NCI-H2227 (cell line): Measurements from ENCODE around the gene NUDT5.
"Not testable (repeated sequence)": the region's sequence is repeated elsewhere in the genome, so short reads cannot be mapped to it uniquely, and the experiment has no call there.

Source experiments
- DNase-seq: peaks from one replicate; lab custom pipeline; 2025; ENCODE audit not compliant: unreplicated experiment; lab: John Stamatoyannopoulos, UW

Gene NUDT5

DNA sequence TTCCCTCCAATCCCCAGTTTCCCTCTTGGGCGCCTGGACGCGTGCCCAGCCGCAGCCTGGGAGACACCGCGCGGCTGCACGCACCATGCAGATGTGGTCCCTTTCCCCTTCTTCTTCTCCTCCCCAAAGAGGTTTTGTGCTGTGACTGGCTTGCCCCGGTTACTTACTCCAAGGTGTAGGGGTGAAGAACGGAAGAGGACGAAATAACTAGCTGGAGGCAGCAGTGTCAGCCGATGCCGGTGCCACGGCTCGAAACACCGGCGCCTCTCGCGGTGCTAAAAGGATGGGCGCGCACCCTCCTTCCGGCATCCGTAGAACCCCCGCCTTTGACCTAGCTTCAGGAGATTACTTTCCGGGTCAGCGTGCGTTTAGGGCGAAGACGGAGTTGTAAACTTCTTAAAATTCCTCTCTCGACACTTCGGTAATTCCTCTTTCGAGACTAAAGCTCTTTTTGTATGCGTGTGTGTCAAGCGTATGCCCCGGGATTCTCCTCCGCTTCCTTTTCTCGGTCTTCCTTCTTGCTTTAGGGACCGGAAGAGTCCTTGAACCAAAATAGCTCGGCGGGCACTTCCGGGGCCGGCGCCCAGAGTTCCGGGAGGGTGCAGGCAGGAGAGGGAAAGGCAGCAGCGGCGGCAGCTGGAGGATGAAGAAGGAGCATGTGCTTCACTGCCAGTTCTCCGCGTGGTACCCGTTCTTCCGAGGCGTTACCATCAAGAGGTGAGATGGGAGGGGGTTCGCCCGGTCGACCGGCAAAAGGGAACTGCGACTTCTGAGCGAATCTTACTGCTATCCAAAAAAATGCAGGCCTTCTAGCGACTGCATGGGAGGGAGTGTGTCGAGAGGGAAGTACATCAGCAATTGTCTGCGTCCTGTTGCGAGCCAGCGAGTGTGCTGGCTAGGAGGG, at the start of gene NUDT5, which contains the start of gene CDC123:
Gene NUDT5, minus strand, starts transcription at position 289 of the 904 bp plus-strand sequence. CDS start 9,600 bp downstream, outside the sequence.
Gene CDC123, plus strand, starts transcription at position 586 of the 904 bp plus-strand sequence. Its CDS starts 58 bp downstream, at position 644.
- DNase-seq: peak; percentile 87

DNA sequence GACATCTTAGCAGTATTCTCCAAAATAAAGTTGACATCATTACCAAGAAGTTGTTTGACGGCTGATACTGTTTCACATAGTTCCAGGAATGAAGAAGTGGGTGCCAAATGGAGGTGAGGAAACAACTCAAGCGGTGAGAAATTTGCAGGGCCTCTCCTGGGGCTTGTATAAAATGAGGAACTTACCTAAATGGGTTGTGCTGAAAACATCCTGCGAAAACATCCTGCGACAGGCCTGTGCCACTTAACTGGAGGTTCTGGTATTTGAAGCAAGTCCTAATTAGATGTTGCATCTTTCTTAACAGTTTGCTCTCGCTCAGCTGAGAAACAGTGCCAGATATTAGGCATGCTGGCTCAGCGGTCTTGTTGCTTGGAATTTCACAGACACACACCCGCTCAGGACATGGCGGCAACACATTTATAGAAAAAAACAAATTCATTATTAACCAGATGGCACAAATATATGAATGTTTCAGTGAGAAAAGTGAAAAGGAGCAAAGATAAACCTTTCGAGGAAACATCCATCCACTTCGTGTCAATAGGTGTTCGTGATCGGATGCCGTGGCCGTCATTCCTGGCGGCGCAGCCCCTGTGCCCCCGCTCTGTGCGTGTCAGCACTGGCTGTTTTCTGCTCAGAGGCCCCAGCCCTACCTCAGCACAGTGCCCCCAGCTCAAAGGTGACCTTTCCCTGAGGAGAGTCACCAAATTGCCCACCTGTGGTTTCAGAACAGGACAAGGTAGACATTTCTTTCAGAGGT, 48.4 kb upstream of the NUDT5 start:
- no peak for DNase-seq

DNA sequence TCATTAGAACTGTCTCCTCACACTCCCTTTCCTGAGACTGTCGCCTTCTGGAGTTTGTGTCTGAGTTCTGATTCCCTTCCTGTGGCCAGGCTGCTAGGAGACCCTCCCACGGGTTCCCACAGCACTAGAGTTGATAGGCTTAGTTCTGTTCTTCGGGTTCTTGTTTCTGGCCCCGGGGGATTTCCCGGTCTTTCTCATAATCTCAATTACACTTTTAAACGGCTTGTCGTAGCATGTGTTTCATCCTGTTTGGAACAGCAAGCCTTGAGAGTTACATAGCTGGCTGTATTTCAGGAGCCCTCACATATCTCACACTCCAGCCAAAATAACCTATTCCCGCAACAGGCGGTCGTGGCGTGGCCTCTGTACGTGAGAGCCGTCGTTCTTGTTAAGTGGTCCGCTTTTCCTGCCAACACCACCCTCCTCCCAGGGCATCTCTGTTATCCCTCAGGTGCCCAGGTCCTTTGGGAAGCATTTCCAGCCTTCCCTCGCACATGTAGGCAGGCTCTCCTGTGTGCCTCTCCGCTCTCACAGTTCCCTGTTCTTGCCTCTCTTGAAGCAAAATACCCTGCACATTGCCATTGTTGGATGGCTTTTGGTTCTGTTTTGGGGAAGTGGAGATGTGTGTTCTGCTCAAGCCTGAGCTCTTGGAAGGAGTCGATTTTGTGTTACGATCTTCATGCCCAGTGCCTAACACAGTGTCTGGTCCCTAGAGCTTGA, 46.3 kb upstream of the NUDT5 start:
- no peak for DNase-seq

DNA sequence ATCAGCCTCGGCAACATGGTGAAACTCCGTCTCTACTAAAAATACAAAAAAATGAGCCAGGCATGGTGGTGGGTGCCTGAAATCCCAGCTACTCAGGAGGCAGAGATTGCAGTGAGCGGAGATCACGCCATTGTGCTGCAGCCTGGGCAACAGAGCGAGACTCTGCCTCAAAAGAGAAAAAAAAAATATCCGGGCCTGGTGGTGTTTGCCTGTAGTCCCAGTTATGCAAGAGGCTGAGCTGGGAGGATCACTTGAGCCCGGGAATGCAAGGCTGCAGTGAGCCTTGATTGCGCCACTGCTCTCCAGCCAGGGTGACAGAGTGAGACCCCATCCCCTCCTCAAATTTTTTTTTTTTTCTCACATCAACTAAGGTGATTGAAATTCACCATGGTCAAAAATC, 43.1 kb upstream of the NUDT5 start:
- no peak for DNase-seq

DNA sequence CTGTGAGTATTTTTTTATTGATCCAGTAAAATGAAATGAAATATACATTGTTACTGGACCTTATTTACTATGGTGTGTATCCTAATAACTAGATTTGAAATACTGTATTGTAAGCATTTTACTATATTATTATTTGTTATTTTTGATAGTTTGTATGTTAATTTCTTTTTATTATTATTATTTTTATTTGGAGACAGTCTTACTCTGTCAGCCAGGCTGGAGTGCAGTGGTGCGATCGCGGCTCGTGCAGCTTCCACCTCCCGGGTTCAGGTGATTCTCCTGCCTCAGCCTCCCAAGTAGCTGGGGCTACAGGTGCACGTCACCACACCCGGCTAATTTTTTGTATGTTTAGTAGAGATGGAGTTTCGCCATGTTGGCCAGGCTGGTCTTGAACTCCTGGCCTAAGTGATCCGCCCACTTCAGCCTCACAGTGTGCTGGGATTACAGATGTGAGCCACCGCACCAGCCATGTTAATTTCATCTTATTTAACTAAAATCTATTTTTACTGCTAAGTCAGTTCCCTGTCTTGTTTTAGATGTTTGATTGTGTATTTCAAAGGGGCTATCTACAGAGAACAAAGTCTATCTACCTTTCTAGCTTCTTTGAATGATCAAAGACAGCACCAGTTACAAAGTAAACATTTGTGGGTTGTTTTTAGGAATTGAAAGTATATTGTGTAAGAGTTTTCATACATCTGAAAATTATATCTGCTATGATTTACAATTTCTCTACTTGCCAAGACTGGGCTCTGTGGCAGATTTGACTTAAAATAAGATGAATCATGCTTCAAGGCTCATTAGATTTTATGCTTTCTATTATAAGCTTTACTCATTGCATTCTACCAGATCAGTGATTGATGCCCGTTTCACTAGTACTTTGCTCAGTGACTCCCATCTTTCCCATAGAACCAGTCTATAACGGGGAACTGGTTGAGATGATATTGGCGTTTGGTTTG, 41.9 kb upstream of the NUDT5 start:
- DNase-seq: no peak

DNA sequence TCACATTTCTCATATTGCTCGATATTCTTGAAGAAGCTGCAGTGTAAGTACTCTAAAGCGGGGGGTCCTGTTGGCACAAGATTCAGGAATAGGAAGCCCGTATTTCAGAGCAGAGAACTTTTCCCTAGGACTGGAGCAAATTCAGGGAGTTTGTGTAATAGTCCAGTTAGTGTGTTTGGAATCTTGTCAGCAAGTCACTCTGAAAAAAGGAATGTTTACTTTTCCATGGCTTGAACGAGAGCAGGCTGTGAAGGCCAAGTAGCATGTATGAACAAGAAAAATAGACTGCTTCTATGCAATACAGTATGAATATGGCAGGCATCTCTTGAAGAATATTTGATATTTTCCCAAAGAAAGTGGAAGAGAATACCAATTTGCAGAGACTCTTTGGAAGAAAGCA, 40.1 kb upstream of the NUDT5 start:
- DNase-seq: no peak

DNA sequence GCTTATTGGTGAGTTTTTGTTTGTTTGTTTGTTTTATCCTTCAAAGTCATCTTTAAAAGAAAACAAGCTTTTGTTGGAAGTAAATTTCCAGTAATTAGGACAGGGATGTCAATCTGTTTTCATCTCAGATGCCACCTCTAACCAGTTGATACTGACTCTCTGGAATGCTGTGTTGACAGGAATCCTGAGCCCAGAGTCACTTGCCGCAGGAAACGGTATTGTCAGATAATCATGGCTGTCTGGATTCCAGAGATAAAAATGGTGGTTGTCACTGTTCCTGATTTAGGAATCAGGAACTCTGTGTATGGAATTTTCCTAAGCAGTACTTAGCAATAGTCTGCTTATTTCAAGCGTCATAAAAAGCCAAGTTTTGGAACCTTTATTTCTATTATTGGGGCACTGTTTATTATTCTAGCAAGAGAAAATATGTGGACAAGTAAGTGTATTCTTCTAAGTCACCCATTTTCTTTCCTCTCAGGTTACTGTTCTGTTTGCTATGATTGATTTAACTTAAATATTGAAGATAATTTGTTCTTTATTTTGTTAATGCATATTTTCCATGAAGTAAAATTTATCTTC, 39.5 kb upstream of the NUDT5 start:
- no peak for DNase-seq

DNA sequence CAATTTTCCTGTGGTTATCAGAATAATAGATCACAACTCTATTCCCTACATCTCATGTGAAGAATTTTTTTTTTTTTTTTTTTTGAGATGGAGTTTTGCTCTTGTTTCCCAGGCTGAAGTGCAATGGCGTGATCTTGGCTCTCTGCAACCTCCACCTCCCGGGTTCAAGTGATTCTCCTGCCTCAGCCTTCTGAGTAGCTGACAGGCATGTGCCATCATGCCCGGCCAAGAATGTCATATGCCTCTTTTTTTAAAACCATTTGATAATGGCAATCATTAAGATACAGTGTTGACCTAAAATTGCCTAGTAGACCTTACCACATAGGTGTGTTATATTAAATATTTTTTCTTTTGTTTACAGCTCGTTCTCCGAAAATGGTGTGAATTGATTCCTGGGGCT, 39.0 kb upstream of the NUDT5 start:
- not testable (repeated sequence) for DNase-seq

DNA sequence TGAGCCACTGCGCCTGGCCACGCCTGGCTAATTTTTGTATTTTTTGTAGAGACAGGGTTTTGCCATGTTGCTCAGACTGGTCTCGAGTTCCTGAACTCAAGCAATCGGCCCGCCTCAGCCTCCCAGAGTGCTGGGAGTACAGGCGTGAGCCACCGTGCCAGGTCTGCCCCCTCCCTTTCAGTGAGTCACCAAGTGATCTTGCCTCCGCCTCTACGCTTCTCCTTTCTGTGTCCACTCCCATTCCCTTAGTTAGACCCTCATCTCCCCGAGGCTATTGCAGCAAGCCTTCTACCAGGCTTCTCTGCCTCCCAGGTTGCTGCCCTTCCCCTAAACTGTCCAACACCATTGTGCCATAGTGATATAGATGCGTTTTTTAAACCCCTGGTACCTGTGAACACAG, 33.2 kb upstream of the NUDT5 start:
- DNase-seq: no peak

DNA sequence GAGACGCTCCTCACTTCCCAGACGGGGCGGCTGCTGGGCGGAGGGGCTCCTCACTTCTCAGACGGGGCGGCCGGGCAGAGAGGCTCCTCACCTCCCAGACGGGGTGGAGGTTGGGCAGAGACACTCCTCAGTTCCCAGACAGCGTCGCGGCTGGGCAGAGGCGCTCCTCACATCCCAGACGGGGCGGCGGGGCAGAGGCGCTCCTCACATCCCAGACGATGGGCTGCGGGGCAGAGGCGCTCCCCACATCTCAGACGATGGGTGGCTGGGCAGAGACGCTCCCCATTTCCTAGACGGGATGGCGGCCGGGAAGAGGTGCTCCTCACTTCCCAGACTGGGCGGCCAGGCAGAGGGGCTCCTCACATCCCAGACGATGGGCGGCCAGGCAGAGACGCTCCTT, 30.7 kb upstream of the NUDT5 start:
- not testable (repeated sequence) for DNase-seq

DNA sequence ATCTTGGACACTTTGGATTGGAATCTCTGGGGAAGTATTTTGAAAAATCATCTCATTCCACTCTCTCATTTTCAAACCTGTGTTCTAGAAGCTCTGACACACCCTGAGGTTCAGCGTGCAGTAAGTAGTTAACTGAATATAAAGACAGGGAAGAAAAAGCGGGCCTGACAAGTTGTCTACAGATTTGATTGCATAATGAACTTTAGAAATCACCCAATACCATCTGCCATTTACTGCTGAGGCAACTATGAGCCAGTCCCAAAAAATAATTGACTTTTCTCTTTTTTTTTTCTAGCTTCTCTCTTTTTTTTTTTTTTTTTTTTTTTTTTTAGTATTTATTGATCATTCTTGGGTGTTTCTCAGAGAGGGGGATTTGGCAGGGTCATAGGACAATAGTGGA, 29.8 kb upstream of the NUDT5 start:
- DNase-seq: no peak

DNA sequence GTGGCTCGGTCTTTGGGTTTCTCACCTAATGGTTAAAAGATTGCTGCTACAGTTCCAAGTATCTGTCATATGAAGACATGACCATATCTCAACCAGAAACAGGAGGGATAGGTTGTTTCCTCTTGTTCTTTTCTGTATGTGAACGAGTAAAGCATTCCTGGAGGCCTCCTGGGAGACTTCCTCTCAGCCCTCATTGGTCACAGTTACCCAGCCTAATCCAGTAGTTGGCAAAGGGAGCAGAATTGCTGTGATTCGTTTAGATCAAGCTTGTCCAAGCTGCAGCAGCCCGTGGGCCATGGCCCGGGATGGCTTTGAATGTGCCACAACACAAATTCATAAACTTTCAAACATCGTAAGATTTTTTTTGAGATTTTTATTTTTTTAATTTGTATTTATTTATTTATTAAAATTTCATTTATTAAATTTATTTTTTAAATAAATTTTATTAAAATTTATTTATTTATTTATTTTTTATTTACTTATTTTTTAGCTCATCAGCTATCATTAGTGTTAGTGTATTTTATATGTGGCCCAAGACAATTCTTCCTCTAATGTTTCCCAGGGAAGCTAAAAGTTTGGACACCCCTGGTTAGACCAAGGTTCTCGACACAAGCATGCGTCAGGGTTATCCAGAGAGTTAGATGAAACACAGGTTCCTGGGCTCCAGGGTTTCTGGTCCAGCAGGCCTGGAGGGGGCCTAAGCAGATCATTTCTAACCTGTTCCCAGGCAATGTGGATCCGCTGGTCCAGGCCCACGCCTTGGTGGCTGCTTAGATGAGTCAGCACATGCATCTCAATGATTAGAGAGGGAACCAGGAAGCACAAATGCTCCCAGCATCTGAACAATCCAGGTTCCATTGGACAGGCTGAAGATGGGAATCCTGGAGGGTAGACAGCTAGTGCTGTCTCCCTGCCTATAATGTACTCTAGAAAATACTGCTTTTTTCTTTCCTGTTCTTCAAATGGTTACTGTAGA, 25.9 kb upstream of the NUDT5 start:
- no peak for DNase-seq

DNA sequence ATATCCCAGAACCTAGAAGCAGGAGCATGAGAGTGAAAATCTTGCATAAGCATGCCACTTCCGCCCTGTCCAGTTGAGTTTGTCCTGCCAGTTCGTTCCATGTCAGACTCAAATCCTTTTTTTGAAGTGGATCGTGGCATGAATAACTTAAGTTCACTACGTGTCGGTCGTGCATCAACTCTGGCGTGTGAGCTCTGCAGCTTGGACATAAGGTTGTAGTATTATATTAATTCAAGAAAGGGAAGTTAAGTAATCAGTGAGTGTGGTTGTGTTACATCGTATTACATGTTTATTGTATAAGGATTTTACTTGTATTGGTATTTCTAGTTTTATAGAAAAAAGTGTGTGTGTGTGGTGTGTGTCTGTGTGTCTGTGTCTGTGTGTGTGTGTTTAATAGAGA, 23.3 kb upstream of the NUDT5 start:
- DNase-seq: no peak

DNA sequence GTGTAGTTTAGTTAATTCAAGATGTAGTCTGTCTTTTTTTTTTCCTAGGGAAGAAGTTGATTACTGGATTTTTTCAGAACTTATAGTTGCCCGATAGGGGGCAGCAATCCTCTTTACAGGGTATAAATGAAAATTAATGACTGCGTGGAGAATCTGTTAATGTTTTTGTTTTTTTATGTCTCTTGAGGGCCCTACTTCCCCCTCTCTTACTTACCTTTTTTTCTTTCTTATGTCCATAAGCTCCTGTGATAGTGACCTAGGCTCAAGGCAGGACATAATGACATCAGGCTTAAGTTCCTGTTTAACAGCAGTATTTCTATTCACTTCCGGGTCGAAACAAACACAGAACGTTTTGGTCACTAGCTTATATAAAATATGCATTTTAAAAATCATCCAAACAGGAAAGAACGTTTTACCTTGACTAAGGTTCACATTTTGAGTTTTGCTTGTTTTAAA, 19.1 kb upstream of the NUDT5 start:
- peak; percentile 43 for DNase-seq

DNA sequence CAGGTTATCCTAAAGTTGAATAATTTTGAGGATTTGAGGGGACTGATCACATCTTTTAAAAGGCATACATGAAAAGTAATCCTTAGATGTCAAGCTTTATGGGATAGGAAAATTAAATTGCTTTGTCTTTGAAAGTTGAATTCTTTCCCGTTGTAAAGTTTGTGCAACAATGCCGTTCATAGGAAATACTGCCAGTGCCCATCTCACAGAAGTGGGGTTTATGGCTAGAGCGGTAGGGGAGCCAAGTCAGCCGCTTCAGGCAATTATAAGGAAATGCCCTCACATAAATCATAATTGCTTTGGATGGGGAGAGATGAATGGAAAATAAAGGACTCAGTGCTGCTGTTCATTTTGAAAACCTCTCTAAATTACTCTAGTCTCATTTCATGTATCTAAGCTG, 18.4 kb upstream of the NUDT5 start:
- peak; percentile 26 for DNase-seq

DNA sequence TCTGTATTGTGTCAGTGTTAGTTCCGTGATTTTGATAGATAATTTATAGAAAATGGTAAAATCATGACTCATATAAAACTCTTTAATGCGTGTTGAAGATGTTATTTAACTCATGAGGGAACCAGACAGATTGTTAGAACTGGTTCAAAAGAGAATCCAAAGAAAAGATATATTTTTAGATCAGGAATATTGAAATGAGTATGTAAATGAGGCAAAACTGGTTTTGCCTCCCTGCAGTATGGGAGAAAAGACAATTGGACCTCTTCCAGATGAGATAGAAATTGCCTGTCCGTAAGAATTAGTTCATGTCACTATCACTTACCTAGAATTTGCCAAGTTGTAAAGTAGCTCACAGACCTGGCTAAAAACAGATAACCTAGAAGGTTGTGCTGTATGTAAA, 17.9 kb upstream of the NUDT5 start:
- no peak for DNase-seq

DNA sequence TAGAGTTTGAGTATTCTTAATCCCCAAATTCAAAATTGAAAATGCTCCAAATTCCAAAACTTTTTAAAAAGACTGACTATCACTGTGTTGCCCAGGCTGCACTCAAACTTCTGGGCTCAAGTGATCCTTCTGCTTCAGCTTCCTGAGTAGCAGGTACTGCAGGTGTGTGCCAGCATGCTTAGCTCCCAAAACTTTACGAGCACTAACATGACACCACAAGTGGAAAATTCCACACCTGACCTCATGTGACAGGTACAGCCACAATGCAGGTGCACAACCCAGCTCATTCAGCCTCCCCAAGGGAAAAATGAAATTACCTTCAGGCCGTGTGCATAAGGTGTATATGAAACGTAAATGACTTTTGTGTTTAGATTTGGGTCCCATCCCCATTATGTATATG, 16.8 kb upstream of the NUDT5 start:
- DNase-seq: no peak

DNA sequence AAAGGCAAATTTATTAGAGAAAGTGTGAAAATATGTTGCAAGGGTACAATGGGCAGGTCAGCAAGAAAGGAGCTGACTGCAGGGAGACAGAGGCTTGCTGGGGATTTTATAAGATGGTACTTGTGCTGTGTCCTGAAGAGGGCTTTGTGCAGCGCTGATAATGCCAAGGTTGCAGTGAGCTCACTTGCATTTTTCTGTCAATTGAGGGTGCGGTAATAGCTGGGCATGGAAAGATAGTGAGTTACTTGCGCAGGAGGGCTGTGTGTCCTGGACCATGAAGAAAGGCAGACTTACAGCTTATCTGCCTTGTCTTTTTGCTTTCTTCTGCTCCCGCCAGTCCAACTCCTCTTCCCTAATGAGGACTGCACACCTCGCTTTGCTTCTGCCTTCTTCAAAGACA, 12.8 kb upstream of the NUDT5 start:
- DNase-seq: no peak

DNA sequence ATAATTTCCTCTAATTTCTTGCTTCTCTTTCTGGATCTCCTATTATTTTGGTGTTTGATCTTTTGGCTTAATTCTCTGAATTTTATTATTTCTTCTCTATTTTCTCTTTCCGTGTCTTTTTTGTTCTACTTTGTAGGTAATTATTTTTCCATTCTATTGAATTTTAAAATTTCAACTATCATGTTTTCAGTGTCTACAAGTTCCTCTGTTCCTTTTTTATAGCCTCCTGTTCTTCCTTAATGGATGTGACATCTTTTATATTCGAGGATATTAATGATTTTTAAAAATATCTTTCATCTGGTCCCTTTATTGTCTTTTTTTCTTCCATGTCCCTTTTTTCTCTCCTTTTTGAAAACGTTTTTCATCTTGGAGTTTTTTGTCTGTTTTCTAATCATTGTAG, 11.4 kb upstream of the NUDT5 start:
- DNase-seq: no peak
